Stimulated activated CD8-positive, alpha-beta memory T cell treated with anti-CD3 and anti-CD28 coated beads, Interleukin-7, amount 100 ng/mL, for 48 hours (primary cell): ENCODE results near the gene KRTAP12-4.
"Not testable (repeated sequence)": the region's sequence is repeated elsewhere in the genome, so short reads cannot be mapped to it uniquely, and the experiment has no call there.

Experiments used
- DNase-seq, 2 donors: peaks; one replicate each; pipeline ENCODE4 v3.0.0-alpha.2; 2020; ENCODE audit warnings: low read depth in 1 of 2; ENCODE audit errors: extremely low read depth in 1 of 2

KRTAP12-4 gene

DNA sequence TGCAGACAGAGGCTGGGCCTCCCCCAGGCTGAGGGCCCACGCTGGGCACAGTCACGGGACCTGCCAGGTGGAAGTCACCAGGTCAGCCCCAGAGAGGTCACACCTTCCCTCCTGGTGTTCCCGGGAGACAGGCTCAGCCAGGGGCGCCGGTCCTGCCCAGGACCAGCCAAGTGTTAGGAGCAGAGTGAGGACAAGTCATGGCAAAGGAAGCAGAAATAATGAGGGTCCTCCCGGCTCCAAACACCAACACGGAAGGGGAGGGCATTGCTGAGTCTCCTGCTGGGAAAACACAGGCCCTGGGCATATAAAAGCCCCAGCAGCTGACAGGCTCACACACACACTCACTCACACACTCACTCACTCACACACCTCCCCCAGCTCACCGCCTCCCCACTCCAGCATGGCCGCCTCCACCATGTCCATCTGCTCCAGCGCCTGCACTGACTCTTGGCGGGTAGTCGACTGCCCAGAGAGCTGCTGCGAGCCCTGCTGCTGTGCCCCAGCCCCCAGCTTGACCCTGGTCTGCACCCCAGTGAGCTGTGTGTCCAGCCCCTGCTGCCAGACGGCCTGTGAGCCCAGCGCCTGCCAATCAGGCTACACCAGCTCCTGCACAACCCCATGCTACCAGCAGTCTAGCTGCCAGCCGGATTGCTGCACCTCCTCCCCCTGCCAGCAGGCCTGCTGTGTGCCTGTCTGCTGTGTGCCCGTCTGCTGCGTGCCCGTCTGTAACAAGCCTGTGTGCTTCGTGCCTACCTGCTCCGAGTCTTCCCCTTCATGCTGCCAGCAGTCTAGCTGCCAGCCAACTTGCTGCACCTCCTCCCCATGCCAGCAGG is 17.2 kb downstream of the KRTAP12-4 start, which contains the start of gene KRTAP10-10:
KRTAP10-10 (plus strand) TSS at position 339 of the 833 bp plus-strand sequence; CDS start at position 401, 62 bp downstream.
- DNase-seq = no peak

DNA sequence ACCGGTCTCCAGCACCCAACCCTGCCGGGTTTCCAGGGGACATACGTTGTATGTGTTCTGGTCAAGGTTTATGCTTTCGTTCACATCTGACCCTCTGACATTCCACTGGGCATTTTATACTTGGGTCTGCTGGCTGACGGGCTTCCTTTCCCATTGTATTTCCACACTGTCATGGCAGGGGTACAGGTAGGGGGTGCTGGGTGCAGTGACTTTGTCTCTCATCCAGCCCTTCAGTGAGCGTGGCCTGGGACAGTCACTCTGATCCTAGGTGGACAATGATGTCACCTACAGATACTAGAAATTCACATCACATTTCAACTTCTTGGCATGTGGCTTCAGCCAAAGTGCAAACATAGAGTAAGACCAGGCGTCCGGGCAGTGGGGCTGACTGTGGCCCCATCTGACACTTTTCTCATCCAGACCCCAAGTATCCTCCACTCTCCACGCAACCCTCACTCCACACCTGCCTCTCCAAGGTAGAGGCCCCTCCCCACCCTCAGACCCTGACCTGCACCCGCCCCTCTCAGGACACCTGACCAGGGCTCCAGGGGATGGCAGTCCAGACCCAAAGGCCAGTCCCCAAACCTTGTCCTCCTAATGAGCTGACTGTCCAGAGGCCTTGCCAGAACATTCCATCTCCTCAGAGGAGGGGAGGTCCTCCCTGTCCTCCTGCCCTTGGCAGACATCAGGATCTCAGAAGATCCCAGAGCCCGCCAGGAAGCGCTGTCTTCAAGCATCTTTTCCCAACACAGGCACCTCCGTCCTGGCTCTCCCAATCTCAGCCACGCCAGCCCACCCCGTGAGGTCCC is 18.0 kb downstream of the KRTAP12-4 start:
- DNase-seq = no peak

DNA sequence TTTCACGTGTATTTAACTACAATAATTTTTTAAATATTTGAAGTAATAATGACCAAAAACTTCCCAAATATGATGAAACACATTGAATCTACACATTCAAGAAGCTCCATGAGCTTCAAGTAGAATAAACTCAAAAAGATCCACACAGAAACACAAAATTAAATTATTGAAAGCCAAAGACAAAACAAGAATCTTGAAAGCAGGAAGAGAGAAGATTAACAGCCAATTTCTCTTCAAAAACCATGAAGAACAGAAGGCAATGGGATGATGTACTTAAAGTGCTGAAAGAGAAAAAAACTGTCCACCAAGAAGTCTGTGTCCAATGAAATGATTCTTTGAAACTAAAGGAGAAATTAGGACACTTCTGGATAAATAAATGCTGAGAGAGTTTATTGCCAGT is 22.4 kb downstream of the KRTAP12-4 start:
- DNase-seq = no peak

DNA sequence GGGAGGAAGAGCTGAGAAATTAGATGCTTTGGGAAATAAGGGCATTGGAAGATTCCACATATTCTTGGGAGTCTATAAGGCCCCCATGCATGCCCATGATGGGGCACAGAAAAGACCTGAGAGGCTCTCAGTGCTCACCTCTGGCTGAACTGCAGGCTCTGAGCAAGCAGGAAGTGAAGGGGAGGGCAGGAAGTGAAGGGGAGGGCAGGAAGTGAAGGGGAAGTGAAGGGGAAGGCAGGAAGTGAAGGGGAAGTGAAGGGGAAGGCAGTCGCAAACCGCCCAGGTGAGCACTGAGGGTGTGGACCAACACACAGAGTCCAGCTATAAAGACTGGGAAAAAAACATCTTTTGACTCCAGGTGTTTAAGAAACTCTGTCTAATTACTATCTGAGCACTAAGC is 24.0 kb downstream of the KRTAP12-4 start:
- no peak for DNase-seq

DNA sequence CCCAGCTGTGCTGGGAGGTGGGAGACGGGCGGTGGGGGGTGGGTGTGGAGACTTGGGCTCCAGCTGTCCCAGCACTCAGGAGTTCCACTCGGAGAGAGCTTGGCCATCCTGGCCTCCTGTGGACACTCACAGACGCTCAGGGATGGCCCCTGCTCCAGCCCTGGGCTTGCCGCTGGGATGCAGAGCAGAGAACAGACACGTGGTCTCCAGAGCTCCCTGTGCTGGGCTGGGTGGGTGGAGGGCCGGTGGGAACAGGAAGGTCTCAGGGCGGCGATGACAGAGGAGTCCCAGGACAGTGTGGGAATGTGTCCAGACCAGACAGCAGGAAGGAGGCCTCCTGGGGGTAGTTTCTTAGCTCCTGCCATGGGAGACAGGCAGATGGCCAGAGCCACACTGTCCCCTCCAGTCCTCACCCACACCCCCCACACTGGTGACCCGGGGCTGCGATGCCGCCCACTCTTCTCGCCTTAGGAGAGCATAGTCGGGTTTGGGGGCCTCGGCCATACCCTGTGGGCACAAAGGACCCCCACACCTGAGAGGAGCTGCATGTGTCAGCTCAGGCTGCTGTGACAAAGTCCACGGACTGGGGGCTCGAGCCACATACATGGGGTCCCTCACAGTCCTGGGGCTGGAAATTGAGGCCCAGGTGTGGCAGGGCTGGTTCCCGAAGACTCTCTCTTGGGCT is 25.6 kb downstream of the KRTAP12-4 start:
- DNase-seq = no peak

DNA sequence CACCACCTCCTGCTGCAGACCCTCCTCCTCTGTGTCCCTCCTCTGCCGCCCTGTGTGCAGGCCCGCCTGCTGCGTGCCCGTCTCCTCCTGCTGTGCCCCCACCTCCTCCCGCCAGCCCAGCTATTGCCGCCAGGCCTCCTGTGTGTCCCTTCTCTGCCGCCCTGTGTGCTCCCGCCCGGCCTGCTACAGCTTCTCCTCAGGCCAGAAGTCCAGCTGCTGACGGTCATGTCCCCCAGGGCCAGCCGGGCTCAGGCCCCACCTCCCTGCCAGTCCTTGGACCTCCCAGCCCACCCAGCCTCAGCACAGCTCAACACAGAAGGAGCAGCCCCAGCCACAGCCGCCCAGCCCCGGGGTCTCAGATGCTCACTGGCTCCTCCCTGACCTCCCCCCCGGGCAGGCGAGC is 26.6 kb downstream of the KRTAP12-4 start:
- not testable (repeated sequence) for DNase-seq

DNA sequence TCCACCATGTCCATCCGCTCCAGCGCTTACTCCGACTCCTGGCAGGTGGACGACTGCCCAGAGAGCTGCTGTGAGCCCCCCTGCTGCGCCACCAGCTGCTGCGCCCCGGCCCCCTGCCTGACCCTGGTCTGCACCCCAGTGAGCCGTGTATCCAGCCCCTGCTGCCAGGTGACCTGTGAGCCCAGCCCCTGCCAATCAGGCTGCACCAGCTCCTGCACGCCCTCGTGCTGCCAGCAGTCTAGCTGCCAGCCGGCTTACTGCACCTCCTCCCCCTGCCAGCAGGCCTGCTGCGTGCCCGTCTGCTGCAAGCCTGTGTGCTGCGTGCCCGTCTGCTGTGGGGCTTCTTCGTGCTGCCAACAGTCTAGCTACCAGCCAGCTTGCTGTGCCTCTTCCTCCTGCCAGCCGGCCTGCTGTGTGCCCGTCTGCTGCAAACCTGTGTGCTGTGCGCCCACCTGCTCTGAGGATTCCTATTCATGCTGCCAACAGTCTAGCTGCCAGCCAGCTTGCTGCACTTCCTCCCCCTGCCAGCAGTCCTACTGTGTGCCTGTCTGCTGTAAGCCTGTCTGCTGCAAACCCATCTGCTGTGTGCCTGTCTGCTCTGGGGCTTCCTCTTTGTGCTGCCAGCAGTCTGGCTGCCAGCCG is 27.2 kb downstream of the KRTAP12-4 start:
- DNase-seq = not testable (repeated sequence)

DNA sequence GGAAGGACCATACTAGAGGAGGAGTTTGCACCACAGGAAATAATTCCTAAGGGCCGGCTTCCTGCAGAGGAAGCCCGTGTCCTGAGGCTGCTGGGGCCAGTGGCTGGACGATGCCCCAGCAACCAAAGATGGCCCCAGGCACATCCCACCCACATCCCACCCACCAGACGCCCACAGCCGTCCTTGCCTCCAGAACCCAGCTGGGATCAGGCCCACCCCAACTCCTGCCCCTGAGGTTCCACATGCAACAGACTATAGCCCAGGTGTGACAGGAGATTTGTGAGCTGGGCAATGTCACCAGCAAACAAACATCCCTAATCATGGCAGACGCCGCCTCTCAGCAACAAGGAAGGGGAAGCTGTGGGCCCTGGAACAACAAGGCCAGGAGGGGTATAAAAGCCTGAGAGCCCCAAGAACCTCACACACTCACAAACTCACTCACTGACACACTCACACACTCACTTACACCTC is 27.8 kb downstream of the KRTAP12-4 start, which contains the start of gene KRTAP10-9:
KRTAP10-9 (plus strand) TSS at position 421 of the 471 bp plus-strand sequence. CDS start 79 bp downstream, outside the sequence.
- no peak for DNase-seq

DNA sequence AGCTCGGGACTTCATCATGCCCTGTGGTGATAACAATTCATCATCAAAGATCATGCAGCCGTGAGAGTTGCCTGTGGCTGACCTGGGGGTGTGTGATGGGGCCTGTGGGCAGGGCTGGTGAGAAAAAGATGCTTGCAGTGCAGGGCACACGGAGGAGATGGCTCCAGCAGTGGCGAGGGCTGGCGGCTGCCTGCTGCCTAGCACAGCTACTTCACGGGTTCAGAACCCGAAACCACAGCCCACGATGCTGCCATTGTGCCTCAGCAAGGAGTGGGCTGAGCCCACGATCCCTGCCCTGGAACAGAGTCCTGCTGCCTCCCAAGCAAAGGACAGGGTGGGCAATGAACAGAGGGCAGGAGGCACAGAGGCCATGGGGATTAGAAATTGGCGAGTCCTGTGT is 28.2 kb downstream of the KRTAP12-4 start:
- DNase-seq = no peak

DNA sequence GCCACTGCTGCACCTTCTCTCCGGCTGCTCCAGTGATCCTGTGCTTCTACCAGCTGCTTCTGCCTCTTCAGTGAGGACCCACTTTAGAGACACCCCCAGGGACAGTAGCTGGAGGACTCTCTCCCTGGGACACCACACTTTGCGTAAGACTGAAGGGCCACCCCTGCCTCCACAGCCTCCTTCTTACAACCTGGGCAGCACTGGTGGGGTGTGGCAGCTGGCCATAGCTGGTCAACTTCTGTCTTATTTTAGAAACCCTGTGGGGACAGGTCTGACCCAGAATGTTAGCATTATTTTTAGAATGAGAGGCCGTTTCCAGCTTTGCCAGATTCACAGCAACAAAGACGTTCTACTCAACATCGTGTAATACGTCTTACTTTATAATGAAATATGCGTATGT is 28.7 kb downstream of the KRTAP12-4 start:
- DNase-seq = no peak

DNA sequence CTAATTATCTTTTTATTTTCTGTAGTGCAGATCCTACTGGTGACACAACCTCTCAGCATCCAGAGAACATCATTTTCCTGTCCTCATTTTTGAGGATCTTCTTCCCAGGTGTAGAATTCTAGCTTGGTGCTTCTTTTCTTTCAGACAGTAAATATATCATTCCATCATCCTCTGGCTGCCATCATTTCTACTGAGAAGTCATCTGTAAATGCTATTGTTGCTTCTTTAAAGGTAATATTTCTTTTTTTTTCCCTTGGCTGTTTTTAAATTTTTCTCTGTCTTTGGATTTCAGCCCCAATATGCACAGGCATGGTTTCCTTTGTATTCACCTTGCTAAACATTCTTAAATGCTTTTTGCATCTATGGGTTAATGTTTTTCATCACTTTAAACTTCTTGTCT is 30.9 kb downstream of the KRTAP12-4 start:
- DNase-seq = no peak

DNA sequence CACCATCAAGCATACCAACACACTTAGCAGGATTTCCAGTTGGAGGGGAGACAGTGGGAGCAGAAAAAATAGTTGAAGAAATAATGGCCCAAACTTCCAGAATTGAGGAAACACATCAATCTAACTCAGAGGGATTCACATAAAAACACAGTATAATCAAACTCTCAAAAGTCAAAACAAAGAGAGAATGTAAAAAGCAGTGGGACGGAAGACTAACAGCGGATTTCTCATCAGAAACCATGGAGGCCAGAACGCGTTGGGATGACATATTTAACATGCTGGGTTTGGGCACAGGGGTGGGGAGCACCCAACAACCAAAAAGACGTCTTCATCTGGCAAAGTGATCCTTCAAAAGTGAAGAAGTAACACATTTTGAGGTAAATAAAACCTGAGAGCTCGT is 34.6 kb downstream of the KRTAP12-4 start:
- no peak for DNase-seq

DNA sequence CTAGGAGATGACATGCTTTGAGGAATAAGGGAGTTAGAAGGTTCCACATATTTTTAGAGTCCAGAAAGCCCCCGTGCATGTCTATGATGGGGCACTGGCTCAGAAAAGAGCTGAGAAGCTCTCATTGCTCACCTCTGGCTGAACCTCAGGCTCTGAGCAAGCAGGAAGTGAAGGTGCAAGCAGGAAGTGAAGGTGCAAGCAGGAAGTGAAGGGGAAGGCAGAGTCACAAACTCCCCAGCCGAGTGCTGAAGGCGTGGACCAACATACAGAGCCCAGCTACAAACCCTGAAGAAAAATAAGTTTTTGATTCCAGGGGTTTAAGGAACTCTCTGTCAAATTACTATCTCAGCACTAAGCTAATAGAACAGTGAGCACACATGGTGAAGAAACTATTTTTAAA is 35.5 kb downstream of the KRTAP12-4 start:
- peak in 1 of 2 donors; percentile 27 for DNase-seq

DNA sequence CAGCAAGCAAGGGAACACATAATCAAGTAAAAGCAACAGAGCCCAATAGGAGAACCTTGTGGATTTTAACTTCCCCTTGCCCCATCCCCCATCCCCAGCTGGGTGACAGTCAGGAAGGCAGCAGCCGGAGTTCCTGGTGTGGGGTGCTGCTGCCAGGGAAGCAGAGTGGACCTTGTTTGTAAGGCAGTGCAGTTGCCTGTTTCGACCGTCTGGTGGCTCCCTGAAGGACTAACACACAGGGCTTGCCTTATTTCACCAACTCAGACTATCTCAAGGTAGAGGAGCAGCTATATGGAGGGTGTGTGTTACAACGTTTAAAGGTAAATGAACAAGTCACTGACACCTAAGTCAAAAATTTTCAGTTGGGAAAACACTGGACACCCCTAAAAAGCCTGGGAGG is 36.0 kb downstream of the KRTAP12-4 start:
- DNase-seq = no peak

DNA sequence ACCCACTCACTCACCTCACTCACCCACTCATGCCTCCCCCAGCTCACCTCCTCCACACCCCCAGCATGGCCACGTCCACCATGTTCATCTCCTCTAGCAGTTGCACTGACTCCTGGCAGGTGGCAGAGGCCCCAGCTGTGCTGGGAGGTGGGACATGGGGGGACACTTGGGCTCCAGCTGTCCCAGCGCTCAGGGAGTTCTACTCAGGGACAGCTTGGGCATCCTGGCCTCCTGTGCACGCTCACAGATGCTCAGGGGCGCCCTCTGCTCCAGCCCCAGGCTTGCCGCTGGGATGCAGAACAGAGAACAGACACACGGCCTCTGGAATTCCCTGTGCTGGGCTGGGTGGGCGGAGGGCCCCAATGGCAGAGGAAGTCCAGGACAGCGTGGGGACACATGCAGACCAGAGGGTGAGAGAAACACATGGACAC is 37.4 kb downstream of the KRTAP12-4 start:
- DNase-seq = no peak

DNA sequence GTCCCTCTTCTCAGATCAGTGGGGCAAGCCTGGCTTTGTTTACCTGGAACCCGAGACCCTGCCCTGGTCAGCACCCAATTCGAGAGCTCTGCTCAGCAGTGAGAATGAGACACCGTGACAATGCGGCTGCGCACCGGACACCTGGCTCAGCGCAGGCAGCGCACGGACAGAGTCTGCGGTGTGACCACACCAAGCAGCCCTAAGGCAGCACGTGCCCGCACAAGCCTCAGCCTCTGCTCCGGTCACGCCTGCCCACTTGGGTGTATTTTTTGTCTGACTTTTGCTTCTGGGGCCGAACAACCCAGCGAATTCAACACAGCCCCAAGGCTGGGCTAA is 37.9 kb downstream of the KRTAP12-4 start:
- DNase-seq = no peak

DNA sequence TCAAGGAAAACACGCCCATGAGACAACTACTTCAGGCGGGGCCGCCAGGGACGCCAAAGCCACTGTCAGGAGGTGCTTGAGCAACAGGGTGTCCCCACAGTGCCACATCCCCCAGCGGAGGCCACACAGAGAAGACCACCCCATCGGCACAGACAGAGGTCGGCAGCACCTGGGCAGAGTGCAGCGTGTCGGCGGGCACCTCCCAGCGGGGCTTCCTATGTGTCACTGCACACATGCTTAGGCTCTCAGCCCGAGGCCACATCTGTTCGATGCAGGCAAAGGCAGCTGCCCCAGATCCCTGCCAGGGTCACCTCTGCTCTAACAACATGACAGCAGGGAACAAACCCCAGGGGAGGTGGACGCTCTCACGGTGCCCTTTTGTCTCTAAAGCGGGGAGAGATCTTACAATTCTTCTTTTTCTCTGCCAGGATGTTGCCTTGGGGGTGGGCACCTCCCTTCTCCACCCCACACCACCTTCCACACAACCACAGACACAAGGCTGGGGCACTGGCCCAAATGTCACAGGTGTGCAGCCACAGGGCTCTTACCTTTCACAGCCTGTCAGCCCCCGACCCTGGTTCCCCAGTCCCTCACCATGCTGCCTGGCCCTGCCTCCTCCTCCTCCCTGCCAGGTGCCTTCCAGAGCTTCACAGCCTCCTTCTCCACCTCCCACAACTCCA is 38.4 kb downstream of the KRTAP12-4 start:
- DNase-seq = no peak

DNA sequence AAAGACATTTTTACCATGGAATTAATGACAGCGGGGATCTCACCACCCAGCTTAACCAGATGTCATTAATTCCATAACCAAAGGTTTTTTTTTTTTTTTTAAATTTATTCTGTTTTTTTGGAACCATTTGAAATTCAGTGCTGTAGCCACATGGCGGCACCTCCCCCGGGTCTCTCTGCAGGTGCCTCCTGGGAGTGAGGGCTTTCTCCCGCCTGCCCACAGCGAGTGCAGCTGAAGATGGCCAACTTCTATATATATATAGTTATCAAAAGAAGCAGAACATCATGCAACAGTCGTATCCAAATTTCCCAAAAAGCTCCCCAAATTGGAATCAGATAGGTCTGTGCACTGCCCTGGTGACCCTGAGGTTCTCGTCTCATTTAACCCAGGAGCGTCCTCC is 39.0 kb downstream of the KRTAP12-4 start:
- no peak for DNase-seq

DNA sequence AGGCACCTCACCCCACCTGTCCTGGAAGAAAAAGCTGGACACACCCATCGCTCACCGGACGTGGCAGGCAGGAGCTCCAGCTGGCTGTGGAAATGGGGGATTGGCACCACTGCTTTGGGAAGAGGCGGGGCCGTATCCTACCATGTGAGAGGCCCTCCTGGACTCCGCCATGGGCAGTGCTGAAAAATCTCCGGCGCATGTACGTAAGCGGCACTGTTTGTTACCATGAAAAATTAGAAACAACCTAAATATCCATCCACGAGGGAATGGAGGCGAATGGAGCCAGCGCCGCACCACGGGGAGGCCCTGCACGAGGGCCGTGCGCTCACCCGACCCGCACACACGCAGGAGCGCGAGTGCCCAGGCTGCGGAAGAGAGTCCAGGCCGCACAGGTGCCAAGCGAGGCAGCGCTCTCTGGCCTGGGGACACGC is 39.5 kb downstream of the KRTAP12-4 start:
- DNase-seq = no peak

DNA sequence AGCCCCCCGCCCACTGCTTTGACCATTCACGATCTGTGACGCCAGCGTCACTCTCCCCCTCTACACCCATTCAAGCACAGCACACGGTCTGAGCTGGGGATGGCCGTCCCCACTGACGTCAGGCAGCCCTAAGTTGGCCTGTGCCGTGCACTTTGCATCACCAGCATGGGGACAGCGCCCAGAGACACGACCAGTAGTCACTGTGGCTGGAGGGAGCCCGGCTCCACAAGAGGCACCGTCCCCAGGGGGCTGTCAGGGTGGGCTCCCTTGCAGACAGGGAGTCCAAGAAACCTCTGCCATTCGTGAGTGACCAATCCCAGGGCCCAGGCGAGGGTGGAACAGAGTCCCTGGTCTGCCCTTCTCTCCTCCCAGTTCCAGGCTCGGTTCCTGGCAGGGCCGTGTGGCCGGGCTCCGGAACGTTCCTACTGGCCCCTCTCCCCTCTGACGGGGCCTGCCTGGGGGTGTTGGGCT is 40.3 kb downstream of the KRTAP12-4 start:
- DNase-seq = no peak
